DND-41 (cell line): ENCODE results near the gene PAFAH2.

Experiments
- CTCF ChIP-seq: IDR thresholded peaks from 2 replicates; pipeline ENCODE4 v1.5.1; 2012; ENCODE audit warnings: borderline replicate concordance, low read length, moderate library complexity, mild to moderate bottlenecking; ENCODE audit not compliant: poor library complexity, severe bottlenecking; ENCODE audit errors: extremely low read depth
- EZH2 ChIP-seq: IDR thresholded peaks from 3 replicates; pipeline ENCODE4 v1.6.1; 2012; ENCODE audit warnings: borderline replicate concordance, low read depth, mild to moderate bottlenecking, moderate library complexity, low read length, inconsistent platforms; ENCODE audit not compliant: severe bottlenecking

GRCh38 chr1:26046246-26047095, 48.6 kb upstream of the PAFAH2 start:
- TF ChIP-seq CTCF: no peak
- TF ChIP-seq EZH2: no peak
